CD4-positive, alpha-beta T cell treated with Interleukin-17A for 4 hours (primary cell): ENCODE measurements around the gene AMOT.

ENCODE experiments used
- DNase-seq: peaks from one replicate; pipeline ENCODE4 v3.0.0-alpha.2; 2020; ENCODE audit warnings: mixed read lengths

Gene AMOT

DNA sequence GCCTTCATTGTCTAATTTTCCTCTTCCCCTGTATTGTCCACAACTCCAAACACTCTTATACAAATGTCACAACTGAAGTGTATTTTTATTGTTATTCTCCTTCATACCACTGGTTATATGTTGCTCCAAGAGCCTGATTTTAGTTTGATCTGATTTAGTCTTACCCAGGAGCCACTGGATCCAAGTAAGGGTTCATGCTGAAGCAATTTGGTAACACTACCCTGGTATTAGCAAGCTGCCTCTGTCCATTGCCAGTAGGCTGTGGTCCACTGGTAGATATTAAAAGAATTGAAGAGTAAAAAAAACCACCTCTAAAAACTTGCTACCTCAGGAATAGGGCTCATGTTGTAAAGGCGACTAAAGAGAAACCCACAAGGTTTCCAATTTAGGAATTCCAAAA is 41.2 kb downstream of the AMOT start:
- DNase-seq, result no peak

GRCh38 chrX:112798736-112799135 is 41.9 kb downstream of the AMOT start:
- DNase-seq, result no peak

- no peak for DNase-seq
Measured at GRCh38 chrX:112789931-112790330, 50.7 kb downstream of the AMOT start.

DNA sequence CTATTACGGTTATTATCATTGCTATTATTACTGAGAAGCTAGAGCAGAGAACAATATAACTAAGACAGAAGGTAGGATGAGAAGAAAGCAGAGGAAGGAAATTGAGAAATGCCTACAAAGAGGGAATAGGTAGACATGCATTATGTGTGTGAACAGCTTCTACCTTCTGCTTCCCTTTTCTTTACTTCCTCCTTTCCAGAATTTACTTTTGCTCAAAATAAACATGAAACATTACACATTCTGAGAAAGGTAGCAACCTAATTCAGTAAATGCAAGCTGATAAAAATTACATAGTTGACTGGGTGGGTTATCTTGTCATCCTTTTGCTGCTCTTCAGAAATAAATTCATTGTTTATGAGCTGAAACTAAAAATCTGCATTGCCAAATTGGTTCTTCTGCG is 54.6 kb downstream of the AMOT start:
- no peak for DNase-seq

GRCh38 chrX:112785344-112785743 is 55.3 kb downstream of the AMOT start:
- DNase-seq, result no peak

GRCh38 chrX:112784692-112785091 is 55.9 kb downstream of the AMOT start:
- DNase-seq, result no peak

- DNase-seq, result no peak
Measured at GRCh38 chrX:112779139-112779538, 61.5 kb downstream of the AMOT start.

- no peak for DNase-seq
Measured at GRCh38 chrX:112774651-112775293, 65.9 kb downstream of the AMOT start.

DNA sequence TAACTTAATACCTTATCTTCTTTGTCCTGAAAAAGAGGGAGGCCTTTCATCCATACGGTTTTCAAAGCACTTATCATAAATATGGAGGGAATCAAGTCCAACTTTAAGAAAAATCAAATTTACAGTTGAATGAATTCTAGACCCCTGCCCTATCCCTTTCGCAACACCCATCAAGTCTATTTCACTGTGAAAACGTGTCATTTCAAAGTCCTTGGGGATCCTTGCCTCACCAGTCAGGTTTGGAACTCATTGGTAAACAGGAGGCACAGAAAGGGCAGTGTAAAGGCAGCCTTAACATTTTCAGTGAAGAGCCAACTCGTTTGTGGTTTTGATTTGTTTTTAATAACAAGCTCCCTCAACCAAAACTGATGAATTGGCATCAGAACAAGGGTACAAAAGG is 66.5 kb downstream of the AMOT start:
- no peak for DNase-seq

GRCh38 chrX:112769034-112769433 is 71.6 kb downstream of the AMOT start:
- no peak for DNase-seq

DNA sequence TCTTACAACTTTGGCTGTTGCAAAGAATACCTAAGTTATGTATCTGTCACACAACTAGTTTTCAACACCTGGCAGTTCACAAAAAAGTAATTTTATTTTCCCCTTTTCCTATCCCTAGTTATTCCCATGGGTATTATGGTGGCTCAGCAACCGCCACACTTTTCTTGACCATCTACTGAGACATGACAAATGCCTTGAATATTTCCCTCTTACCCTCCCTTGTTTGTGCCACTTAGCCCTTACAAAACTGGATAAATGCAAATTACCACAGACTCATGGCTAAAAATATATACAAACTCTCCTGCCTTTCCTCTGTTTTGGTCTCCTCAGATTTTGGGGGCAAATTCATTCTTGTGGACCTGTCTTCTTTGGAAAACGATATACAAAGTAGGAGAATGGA is 72.1 kb downstream of the AMOT start:
- DNase-seq, result no peak

DNA sequence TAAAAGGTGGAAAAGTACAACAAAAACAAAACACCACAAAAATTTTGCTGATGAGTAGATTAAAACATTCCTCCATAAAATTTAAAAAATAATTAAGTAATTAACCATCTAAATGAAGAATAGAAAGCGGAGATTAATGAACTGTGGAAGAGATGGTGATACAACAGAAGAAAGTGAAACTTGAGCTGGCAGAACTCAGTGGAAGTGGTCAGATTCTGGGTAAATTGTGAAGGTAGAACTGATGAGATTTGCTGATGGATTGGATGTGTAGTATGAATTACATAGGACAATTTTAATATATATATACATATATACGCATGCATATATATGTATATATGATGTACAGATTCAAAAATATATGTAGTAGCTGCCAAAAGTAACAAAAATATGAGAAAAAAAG is 73.9 kb downstream of the AMOT start:
- no peak for DNase-seq

GRCh38 chrX:112761242-112762207 is 79.1 kb downstream of the AMOT start:
- DNase-seq, result no peak

DNA sequence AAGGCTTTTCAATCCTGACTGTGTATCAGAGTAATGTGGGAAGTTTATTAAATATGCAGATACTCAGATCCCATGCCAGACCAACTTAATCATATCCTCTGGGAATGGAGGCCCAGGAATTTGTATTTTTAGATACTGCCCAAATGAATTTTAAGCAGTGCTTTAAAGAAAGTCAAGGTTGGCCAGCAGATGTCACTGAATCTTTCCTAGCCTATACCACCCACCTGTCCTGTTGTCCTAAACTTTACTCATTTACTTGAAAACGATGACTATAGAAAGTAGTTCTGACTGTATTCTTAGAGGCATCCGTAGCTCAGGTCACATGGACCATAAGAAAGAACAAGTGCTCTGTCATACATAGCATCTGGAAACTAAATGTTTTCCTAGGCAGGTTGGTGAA is 79.9 kb downstream of the AMOT start:
- no peak for DNase-seq

- no peak for DNase-seq
Measured at GRCh38 chrX:112759966-112760365, 80.7 kb downstream of the AMOT start.

DNA sequence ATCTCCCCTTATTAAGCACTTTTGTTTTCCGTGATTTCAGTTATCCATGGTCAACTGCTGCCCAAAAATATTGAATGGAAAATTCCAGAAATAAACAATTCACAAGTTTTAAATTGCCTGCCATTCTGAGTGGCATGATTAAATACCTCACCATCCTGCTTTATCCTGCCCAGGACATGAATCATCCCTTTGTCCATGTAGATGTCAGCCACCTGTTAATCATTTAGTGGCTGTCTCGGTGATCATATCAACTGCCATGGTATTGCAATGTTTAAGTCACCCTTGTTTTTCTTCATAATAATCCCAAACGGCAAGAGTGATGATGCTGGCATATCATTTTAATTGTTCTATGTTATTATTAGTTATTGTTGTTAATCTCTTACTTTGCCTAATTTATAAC is 81.1 kb downstream of the AMOT start:
- DNase-seq, result no peak

DNA sequence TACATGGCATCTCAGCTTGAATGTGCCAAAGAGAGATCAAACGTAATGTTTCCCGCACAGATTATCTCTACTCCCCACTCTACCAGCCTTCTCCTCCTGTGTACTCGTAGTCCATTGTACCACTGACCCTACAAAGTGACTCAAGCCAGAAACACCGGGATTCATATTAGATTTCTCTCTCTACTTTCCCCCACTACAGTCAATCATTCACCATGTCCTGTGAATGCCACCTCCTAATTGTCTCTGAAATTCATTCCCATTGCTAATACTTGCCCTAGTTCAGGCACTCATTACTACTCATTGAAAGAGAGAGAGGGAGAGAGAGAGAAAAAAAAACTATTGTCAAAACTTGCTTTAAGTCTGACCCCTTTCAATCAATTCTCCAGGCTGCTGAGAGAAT is 82.7 kb downstream of the AMOT start:
- DNase-seq, result no peak

DNA sequence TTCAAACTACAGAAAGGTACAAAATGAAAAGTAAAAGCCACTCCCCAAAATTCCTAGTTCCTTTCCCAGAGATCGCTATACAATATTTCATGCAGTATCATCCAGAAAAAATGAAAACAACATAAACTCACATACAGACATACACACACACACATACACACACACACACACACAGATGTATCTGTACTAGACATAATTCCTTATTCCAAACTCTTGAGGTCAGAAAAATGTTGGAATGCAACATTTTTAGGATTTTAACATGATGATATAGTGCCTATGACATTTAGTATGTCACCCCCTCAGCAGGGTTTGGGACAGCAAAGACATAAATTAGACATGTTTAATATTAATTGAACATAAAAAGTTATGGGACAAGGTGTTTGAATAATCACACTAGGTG is 87.5 kb downstream of the AMOT start:
- DNase-seq, result no peak

DNA sequence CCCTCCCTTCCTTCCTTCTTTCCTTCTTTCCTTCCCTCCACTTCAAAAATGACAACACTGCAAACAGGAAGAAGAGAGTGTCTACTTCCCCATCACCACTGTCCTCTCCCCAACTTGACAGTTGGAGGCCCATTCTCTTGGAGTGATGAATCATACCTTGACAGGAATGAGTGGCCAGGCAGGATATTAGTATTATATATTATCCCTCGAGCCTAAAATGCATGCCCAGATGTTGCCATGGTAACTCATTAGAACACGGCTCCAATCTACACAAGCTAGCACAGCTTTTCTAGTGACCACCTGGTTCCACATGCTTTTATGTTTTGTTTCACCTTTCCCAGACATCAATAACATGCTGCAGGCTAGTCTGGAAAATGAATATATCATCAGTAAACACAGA is 89.6 kb downstream of the AMOT start:
- no peak for DNase-seq

DNA sequence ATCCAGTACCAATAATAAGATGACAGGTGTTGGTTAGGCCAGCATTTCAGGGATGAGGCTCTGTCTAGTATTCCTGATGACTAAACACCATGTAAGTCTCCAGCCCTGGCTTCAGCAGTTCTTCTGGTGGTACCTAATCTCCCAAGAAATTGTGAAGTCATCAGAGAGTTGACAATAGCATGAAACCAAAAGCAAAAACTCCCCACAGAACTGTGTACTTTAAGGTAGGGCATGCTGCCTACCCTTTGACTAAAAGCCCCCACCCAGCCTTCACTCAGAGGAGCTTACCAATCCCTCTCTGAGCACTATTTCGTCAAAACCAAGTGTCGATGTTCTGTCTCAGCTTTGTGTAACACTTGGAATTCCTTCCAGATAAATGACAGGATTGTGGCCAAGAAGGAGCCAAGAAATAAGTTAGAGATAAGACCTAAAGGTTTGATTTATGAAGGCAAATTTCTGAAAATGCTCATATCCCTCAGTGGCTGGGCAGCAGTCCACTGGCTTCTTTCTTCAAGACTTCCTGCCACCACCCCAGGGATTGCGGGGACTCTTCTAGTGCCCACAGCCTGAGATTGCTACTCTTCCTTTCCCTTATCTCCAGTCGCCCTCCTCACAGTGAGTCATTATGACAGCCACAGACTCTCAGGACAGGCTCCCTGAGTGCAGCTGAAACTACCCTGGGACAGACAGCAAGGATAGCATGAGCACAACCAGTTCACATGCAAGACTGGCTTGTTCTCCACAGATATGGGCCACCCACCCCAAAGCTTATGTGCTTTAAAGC is 93.6 kb downstream of the AMOT start:
- DNase-seq, result no peak

DNA sequence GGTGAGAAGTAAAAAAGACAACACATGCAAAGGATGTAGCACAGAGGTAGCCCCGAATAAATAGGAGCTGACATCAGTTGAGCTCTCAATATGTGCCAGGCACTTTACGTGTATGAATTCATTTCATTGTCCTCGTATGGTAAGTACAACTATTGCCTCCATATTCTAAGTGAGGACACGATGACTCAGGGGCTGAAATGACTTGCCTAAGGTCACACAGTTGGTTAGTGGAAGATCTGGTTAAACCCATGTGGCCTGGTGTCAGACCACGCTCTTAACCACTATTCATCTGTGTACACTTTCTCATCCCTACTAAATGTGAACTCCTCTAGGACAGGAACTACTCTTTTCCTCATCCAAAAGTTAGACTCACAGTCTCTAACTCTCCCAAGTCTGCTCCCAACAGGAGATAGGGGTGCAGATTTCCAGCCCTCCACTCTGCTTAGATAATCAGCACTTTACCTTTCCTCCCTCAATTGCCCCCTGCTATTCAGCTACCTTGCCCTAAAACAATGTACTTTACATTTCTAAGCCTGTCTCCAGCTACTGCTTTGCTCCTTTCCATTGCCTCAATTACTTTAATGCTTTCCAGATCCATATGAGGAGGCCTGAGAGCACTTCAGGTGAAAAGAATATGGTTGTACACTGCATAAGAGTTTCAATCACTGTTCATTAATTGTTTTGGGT is 102.1 kb downstream of the AMOT start:
- DNase-seq, result no peak

GRCh38 chrX:112736310-112736709 is 104.3 kb downstream of the AMOT start:
- DNase-seq, result no peak

- DNase-seq, result no peak
Measured at GRCh38 chrX:112735147-112735546, 105.5 kb downstream of the AMOT start.
